AG10803 (cell line): Measurements from ENCODE around the gene DEDD2.
A peak's percentile ranks its signal among the peaks of the same experiment; 100 is the strongest.

Experiments
- DNase-seq: peaks from one replicate; pipeline ENCODE4 v3.0.0; 2010; ENCODE audit warnings: low read depth
- H3K4me3 ChIP-seq: 2 replicates; pipeline ENCODE4 v1.5.1; 2011; ENCODE audit warnings: mild to moderate bottlenecking, low read length, control low read depth
- TF ChIP-seq, protein P1 (sequence below): conservative IDR thresholded peaks from 2 replicates; pipeline ENCODE4 v1.5.1; 2011; ENCODE audit warnings: mild to moderate bottlenecking, low read length, control low read depth, inconsistent platforms

The DEDD2 gene

DNA sequence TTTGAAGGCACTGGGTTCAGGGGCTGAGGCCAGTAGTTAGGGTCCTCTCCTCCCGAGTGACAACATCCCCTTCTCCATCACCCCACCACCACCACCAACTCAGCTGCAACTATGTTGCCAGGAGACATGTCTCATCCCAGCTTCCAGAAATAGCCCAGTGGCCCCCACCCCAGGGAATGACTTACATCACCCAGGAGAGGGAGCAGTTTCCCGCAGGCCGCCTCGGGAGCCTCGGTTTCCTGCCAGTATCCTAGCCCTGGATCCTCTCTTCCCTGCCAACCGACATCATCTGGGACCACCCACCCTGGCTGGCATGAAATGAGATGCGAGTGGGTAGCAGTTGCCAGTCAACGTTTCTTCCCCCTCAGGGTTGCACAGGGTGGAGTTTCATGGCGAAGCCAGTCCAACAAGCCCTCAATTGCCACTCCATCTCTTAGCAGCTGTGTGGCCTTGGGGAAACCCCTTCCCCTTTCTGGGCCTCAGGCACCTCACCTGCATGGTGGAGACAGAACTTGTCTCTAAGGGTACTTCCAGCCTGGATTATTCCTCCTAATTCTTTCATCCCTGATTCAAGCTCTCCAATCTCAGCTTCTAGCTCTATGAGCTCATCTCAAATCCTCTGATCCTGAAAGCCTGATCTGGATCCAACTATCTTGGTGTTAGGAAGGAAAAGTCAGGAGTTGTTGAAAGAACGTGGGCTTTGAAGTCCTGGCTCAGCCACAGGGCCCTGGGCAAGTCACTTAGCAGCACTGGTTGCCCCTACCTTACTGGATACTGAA, 28.9 kb upstream of the DEDD2 start:
- peak; percentile 82 for DNase-seq
- no peak overlapping the region for H3K4me3 ChIP-seq
- TF ChIP-seq, protein P1, sequence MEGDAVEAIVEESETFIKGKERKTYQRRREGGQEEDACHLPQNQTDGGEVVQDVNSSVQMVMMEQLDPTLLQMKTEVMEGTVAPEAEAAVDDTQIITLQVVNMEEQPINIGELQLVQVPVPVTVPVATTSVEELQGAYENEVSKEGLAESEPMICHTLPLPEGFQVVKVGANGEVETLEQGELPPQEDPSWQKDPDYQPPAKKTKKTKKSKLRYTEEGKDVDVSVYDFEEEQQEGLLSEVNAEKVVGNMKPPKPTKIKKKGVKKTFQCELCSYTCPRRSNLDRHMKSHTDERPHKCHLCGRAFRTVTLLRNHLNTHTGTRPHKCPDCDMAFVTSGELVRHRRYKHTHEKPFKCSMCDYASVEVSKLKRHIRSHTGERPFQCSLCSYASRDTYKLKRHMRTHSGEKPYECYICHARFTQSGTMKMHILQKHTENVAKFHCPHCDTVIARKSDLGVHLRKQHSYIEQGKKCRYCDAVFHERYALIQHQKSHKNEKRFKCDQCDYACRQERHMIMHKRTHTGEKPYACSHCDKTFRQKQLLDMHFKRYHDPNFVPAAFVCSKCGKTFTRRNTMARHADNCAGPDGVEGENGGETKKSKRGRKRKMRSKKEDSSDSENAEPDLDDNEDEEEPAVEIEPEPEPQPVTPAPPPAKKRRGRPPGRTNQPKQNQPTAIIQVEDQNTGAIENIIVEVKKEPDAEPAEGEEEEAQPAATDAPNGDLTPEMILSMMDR = peak; percentile 79

DNA sequence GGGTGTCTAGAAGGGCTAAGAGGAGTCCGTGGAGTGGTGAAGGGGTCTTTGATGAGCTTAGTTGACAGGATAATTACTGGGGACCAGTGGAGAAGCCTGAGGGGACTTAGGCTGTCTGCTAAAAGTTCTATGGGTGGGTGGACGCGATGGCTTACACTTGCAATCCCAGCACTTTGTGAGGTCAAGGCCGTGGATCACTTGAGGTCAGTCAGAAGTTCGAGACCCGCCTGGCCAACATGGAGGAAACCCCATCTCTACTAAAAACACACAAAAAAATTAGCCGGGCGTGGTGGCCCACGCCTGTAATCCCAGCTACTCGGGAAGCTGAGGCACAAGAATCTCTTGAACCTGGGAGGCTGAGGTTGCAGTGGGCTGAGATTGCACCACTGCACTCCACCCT, 27.8 kb upstream of the DEDD2 start:
- no peak overlapping the region for H3K4me3 ChIP-seq
- TF ChIP-seq, protein P1 = no peak
- DNase-seq = no peak

DNA sequence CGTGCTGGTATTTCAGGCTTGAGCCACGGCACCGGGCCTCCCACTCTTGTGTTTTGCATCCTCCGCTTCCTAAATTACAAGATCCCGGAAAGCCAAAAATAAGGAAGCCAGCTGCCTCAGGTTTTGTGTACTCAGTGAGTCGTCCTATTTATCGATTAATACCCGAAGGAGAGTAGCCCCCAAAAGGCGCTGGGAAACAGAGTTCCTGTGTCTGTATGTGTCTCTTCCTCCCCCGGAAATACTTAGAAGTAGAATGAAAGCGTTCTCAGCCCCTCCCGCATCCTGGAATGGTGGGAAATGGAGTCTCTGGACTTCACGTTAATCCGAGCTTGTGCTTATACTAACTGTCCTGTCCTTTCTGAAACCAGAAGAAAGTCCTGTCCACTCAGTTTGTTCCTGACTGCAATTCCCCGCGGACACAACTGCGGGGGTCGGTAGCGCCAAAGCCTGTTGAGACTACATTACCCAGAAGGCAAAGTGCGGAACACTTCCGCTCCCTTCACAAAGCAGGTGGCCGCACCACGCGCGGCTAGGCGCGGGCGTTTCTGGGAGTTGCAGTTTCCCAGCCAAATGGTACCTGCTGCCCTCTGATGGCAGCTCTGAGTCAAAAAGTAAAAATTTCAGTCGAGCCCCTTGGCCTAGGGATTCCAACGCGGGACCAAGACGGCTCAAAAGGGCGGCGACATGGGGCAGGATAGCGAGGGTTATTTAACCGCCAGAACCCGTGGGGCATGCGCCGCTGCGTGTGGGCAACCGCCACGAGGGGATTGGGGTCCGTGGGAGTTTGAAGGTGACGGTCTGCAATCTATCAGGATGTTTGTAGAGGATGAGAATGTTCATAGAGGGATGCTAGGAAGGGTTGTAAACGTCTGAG, 27.1 kb upstream of the DEDD2 start:
- DNase-seq = peak; percentile 89
- TF ChIP-seq, protein P1 = peak; percentile 61
- peak overlapping the region; percentile 89 for H3K4me3 ChIP-seq

DNA sequence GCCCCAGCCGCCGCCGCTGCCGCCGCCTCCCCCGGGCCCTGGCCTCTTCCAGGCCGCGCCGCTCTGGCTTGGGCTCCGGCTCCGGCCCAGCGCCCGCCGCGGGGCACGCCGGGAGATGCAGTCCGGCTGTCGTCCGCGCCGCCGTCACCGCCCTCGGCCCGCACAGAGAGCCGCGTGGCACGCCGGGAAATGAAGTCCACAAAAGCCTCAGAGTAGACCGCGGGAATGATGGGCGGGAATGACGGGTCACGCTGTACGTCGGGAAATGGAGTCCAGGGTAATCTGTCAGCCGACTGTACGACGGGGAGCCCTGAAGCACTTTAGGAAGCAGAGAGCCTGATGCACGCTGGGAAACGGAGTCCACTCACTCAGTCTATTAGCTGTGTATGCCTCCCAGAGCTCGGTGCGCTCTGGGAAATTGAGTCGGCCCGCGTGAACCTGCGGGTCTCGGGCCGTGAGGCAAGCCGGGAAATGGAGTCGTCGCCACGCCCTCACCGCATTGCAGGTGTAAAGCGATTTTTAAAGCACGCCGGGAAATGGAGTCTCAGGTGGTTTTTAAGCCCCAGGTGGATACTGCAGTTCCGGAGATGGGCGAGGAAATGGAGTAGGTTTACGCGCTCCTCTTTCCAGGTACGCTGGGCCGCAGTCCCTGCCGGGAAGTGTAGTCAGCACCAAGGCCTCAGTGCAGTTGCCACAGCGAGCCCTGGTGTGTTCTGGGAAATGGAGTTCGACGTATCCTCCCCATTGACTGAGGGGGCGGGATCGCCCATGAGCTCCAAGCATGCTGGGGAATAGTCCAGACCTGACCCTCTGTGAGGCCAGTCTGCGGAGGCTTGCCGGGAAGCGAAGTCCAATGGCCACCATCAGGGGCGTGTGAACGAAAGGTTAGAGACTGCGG, 25.3 kb upstream of the DEDD2 start, which contains the start of gene GSK3A:
Gene GSK3A, minus strand, starts transcription at position 91 of the 898 bp plus-strand sequence. CDS start 137 bp downstream, outside the sequence.
- peak within 1 kb of the TSS; percentile 89 for H3K4me3 ChIP-seq
- peak; percentile 99 for DNase-seq
- TF ChIP-seq, protein P1 = no peak

DNA sequence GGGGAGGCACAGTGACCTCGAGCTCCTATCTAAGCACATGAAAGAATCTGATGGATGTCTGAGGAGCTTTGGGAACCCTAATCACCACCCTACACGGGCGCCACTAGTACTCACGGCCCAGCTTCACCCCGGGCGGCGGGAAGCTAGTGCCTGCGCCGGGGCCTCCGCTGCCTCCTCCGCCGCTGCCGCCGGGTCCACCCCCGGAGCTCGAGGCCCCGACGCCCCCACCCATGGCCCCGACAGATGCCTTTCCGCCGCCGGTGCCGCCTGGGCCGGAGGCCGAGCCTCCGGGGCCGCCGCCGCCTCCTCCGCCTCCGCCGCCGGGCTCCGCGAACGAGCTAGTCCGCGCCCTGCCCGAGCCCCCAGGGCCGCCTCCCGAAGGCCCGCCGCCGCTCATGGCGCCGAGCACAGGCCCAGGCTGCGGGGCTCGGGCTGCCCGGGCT, 24.6 kb upstream of the DEDD2 start:
- peak; percentile 13 for DNase-seq
- peak overlapping the region; percentile 67 for H3K4me3 ChIP-seq
- TF ChIP-seq, protein P1 = no peak

DNA sequence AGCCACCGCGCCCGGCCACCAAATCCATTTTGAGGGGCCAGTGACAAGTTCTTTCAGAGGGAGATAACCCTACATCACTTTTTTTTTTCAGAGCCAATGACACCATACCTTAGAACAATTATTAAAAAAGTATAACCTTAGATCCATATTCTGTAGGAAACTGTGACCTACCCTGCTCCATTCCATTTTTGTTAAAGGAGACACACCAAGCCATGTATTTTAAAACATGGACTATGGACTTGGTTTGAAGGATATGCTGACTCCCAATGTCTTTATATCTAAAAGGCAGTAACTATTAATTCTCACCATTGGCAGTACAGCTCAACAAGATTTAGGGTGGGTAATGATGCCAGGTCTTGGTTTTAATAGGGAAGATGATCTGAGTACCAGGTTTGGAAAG, 23.8 kb upstream of the DEDD2 start:
- DNase-seq = no peak
- H3K4me3 ChIP-seq = peak overlapping the region; percentile 67
- TF ChIP-seq, protein P1 = no peak
